Neuronal stem cell (in vitro differentiated cells): ENCODE measurements around the gene TMEM91.

ENCODE experiments used
- DNase-seq: peaks from one replicate; pipeline ENCODE4 v3.0.0-alpha.2; 2013; ENCODE audit warnings: low spot score
- H2AFZ ChIP-seq: one replicate; pipeline ENCODE4 v1.6.1; 2013; ENCODE audit warnings: mild to moderate bottlenecking, low read length, inconsistent platforms
- H2AK5ac ChIP-seq: 2 replicates; pipeline ENCODE4 v1.6.1; 2013; ENCODE audit warnings: low read depth, mild to moderate bottlenecking, inconsistent platforms, low read length, moderate library complexity, mixed read lengths
- H2BK120ac ChIP-seq: 2 replicates; pipeline ENCODE4 v1.6.1; 2013; ENCODE audit warnings: low read depth, mild to moderate bottlenecking, inconsistent platforms, low read length, moderate library complexity, mixed read lengths
- H2BK12ac ChIP-seq: one replicate; pipeline ENCODE4 v1.6.1; 2013; ENCODE audit warnings: low read length, inconsistent platforms
- H2BK15ac ChIP-seq: 2 replicates; pipeline ENCODE4 v1.6.1; 2013; ENCODE audit warnings: mild to moderate bottlenecking, low read length, inconsistent platforms, mixed read lengths
- H2BK5ac ChIP-seq: one replicate; pipeline ENCODE4 v1.6.1; 2013; ENCODE audit warnings: inconsistent platforms, mild to moderate bottlenecking, low read length, moderate library complexity
- H3K14ac ChIP-seq: one replicate; pipeline ENCODE4 v1.6.1; 2013; ENCODE audit warnings: low read length, inconsistent platforms
- H3K18ac ChIP-seq: 2 replicates; pipeline ENCODE4 v1.6.1; 2013; ENCODE audit warnings: low read length, inconsistent platforms
- H3K23ac ChIP-seq: 2 replicates; pipeline ENCODE4 v1.6.1; 2013; ENCODE audit warnings: low read depth, mild to moderate bottlenecking, mixed read lengths, low read length, inconsistent platforms; ENCODE audit not compliant: poor library complexity
- H3K27ac ChIP-seq: replicated peaks from 3 replicates; pipeline ENCODE4 v1.5.1; 2013; ENCODE audit warnings: low read length, inconsistent platforms
- H3K27me3 ChIP-seq, 3 experiments: 2 replicates each; pipeline ENCODE4 v1.6.1; 2013; ENCODE audit warnings: low read length in 3 of 3, mild to moderate bottlenecking in 2 of 3, inconsistent platforms in 1 of 3, low read depth in 1 of 3, mixed read lengths in 1 of 3, moderate library complexity in 1 of 3; ENCODE audit not compliant: control insufficient read depth in 3 of 3, insufficient read depth in 3 of 3
- H3K36me3 ChIP-seq, 2 donors: replicated peaks in 1 of 2; 2 replicates each; pipeline ENCODE4 v1.6.1; 2013; ENCODE audit warnings: low read length in 2 of 2; ENCODE audit not compliant: control insufficient read depth in 2 of 2, insufficient read depth in 2 of 2
- H3K4ac ChIP-seq: 2 replicates; pipeline ENCODE4 v1.6.1; 2013; ENCODE audit warnings: inconsistent platforms, mild to moderate bottlenecking, low read length, moderate library complexity
- H3K4me1 ChIP-seq, 2 donors: 1 replicate in 1 of 2; 2 replicates in 1 of 2; pipeline ENCODE4 v1.6.1; 2013; ENCODE audit warnings: low read length in 2 of 2, low read depth in 1 of 2; ENCODE audit not compliant: control insufficient read depth in 2 of 2, insufficient read depth in 1 of 2
- H3K4me2 ChIP-seq: one replicate; pipeline ENCODE4 v1.6.1; 2013; ENCODE audit warnings: mild to moderate bottlenecking, low read length, inconsistent platforms; ENCODE audit not compliant: insufficient read depth, poor library complexity, severe bottlenecking
- H3K4me3 ChIP-seq, 2 donors: 2 replicates each; pipeline ENCODE4 v1.5.1; 2013; ENCODE audit warnings: low read length in 2 of 2, mild to moderate bottlenecking in 2 of 2, inconsistent platforms in 1 of 2, moderate library complexity in 1 of 2
- H3K79me1 ChIP-seq: one replicate; pipeline ENCODE4 v1.6.1; 2013; ENCODE audit warnings: low read depth, mild to moderate bottlenecking, inconsistent platforms, low read length, moderate library complexity
- H3K9ac ChIP-seq: one replicate; pipeline ENCODE4 v1.6.1; 2013; ENCODE audit warnings: mild to moderate bottlenecking, low read depth, low read length, inconsistent platforms; ENCODE audit not compliant: poor library complexity
- H3K9me3 ChIP-seq, 2 donors: replicated peaks in 1 of 2; 2 replicates each; pipeline versions ENCODE3 to v1.6.1; 2013; ENCODE audit warnings: low read length in 2 of 2, mild to moderate bottlenecking in 2 of 2, inconsistent platforms in 1 of 2, low read depth in 1 of 2, mixed read lengths in 1 of 2, moderate library complexity in 1 of 2; ENCODE audit not compliant: control insufficient read depth in 2 of 2, insufficient read depth in 1 of 2
- H4K8ac ChIP-seq: one replicate; pipeline ENCODE4 v1.6.1; 2013; ENCODE audit warnings: low read depth, mild to moderate bottlenecking, inconsistent platforms, low read length, moderate library complexity
- H4K91ac ChIP-seq: one replicate; pipeline ENCODE4 v1.6.1; 2013; ENCODE audit warnings: low read length, low read depth, mild to moderate bottlenecking, inconsistent platforms; ENCODE audit not compliant: poor library complexity
- WGBS, 2 donors: extraction: QIAGEN DNeasy Blood & Tissue Kit; methylation state at CpG; one replicate each; pipeline ENCODE4 v1.1.7; 2013; ENCODE audit warnings: missing lambda C conversion rate in 2 of 2, mixed read lengths in 1 of 2; ENCODE audit not compliant: insufficient read length in 2 of 2, insufficient replicate concordance in 1 of 2; ENCODE audit errors: extremely low coverage in 2 of 2; 5-methylcytosine and 5-hydroxymethylcytosine counted together

TMEM91 gene

DNA sequence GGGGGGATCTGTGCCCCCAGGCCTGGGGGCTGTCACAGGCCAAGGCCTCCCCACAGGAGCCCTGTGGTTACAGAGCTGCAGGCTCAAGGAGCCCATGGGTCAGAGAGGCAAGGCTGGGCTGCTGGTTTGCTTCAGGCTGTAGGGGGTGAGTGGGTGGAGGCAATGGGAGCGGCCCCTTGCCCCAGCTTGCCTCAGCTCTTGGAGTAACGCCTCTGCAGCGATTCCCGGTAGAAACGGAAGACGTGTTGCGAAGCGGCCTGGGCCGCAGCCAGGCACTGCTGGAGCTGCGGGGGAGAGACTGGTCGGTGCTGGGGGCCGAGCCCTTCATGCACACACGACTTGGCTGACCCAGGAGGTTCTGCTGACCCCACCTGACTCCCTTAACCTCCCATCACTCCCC lies 10.1 kb downstream of the TMEM91 start:
- no CpG with 5 or more reads among the region's 13 CpGs for WGBS, 2 donors
- Histone ChIP-seq H3K4me3 (no peak overlapping the region), H3K23ac (no peak overlapping the region), H4K91ac (no peak overlapping the region), H2BK5ac (no peak overlapping the region), H3K9ac (no peak overlapping the region), H3K36me3 (peaks cover 15 to 62% of the 10 kb centered on the region in 2 donors), H2BK15ac (no peak overlapping the region), H3K4ac (no peak overlapping the region), H3K14ac (no peak overlapping the region), H3K4me1 (no peaks in the 10 kb centered on the region), H3K79me1 (peaks cover 4% of the 10 kb centered on the region), H3K27me3 (no peaks in the 10 kb centered on the region), H2AK5ac (no peak overlapping the region), H3K27ac (no peak overlapping the region), H3K4me2 (no peak overlapping the region), H2BK120ac (no peak overlapping the region), H4K8ac (no peak overlapping the region), H3K9me3 (no peaks in the 10 kb centered on the region), H3K18ac (no peak overlapping the region), H2BK12ac (no peak overlapping the region), H2AFZ (no peak overlapping the region)
- no peak for DNase-seq

DNA sequence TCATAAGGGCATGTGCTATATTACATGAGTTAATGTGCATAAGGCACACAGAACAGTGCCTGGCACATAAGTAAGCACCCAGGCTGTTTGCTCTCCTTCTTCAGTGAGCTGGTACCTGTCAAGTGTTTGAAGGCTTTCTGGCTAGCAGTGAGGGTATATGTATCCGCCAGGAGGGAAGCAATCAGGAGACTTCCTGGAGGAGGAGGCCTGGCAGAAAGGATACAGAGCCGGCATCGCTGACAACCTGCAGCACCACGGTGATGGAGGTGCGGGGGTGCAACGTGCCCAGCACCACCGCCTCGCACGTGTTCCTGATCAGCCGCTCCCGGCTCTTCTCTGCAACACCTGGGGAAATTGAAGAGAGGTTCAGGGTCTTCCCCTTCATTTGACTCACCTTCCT lies 15.3 kb downstream of the TMEM91 start:
- Histone ChIP-seq H4K8ac (peak overlapping the region; percentile 92), H3K9me3 (no peaks in the 10 kb centered on the region), H4K91ac (no peak overlapping the region), H3K4me1 (no peaks in the 10 kb centered on the region), H2BK5ac (no peak overlapping the region), H3K4ac (no peak overlapping the region), H3K4me3 (no peak overlapping the region), H3K9ac (no peak overlapping the region), H3K27ac (no peak overlapping the region), H3K27me3 (no peaks in the 10 kb centered on the region), H3K4me2 (no peak overlapping the region), H2BK15ac (no peak overlapping the region), H3K23ac (no peak overlapping the region), H2BK12ac (no peak overlapping the region), H3K14ac (no peak overlapping the region), H2AFZ (no peak overlapping the region), H2BK120ac (no peak overlapping the region), H3K18ac (no peak overlapping the region), H2AK5ac (no peak overlapping the region), H3K36me3 (peaks cover 16 to 43% of the 10 kb centered on the region in 2 donors), H3K79me1 (peaks cover 4% of the 10 kb centered on the region)
- no peak for DNase-seq
- WGBS, 2 donors, result no CpG with 5 or more reads among the region's 11 CpGs

DNA sequence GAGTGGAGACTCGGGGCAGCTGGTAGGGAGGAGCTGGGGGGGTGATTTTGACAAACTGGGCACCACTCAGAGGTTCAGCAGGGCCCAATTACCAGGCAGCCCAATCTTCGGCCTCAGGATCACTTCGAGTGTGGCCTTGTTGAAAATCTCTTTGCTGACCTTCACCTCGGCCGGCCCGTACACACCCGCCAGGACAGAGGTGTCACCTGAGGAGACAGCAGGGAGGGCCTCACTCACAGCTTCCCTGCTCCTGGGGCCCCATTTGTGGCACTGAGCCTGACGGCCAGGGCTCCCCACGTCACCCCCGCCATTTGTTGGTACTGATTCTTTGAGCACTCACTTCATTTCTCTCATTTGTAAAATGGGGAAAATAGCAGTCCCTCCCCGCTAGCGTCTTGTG lies 16.4 kb downstream of the TMEM91 start:
- H3K27me3 ChIP-seq, result no peaks in the 10 kb centered on the region
- H3K14ac ChIP-seq, result no peak overlapping the region
- peaks cover 16 to 33% of the 10 kb centered on the region in 2 donors for H3K36me3 ChIP-seq
- no peak overlapping the region for H4K91ac ChIP-seq
- peaks cover 4% of the 10 kb centered on the region for H3K79me1 ChIP-seq
- no peak overlapping the region for H2BK5ac ChIP-seq
- H3K23ac ChIP-seq, result no peak overlapping the region
- no peak overlapping the region for H2AK5ac ChIP-seq
- no peak overlapping the region for H3K4me3 ChIP-seq
- H3K9me3 ChIP-seq, result no peaks in the 10 kb centered on the region
- no peak overlapping the region for H3K27ac ChIP-seq
- no CpG with 5 or more reads among the region's 12 CpGs for WGBS, 2 donors
- H3K4me2 ChIP-seq, result no peak overlapping the region
- no peak overlapping the region for H4K8ac ChIP-seq
- no peak overlapping the region for H2BK120ac ChIP-seq
- DNase-seq, result no peak
- H3K4me1 ChIP-seq, result no peaks in the 10 kb centered on the region
- no peak overlapping the region for H3K9ac ChIP-seq
- no peak overlapping the region for H3K4ac ChIP-seq
- no peak overlapping the region for H2BK12ac ChIP-seq
- H2BK15ac ChIP-seq, result no peak overlapping the region
- H2AFZ ChIP-seq, result no peak overlapping the region
- H3K18ac ChIP-seq, result no peak overlapping the region

DNA sequence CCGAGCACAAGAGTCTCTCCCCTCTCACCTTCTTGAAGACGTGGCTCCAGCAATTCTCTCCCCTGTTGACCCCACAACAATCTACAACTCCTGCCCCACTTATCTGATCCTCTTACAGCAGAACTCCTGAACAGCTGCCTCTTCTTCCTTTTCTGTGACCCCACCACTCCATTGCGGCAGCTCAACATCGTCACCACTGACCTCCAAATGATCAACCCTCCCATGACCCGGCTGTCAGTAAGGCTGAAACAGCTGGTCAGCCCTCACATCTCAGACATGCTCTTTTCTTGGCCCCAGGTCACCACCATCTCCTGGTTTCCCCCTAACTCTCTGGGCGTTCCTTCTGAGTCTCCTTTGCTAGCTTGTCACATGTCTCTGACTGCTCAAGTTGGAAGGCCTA lies 19.0 kb downstream of the TMEM91 start:
- Histone ChIP-seq H3K79me1 (peaks cover 4% of the 10 kb centered on the region), H2BK15ac (no peak overlapping the region), H2BK120ac (no peak overlapping the region), H2BK12ac (no peak overlapping the region), H3K27ac (no peak overlapping the region), H3K9ac (no peak overlapping the region), H3K18ac (no peak overlapping the region), H3K4me1 (peaks cover 3 to 5% of the 10 kb centered on the region in 2 donors), H3K4me2 (no peak overlapping the region), H3K36me3 (peaks cover 13 to 18% of the 10 kb centered on the region in 2 donors), H3K4ac (no peak overlapping the region), H3K9me3 (no peaks in the 10 kb centered on the region), H3K27me3 (no peaks in the 10 kb centered on the region), H3K14ac (no peak overlapping the region), H2AK5ac (no peak overlapping the region), H4K91ac (no peak overlapping the region), H2AFZ (no peak overlapping the region), H2BK5ac (no peak overlapping the region), H4K8ac (no peak overlapping the region), H3K23ac (no peak overlapping the region), H3K4me3 (peak overlapping the region; percentile 9 to 29)
- WGBS, 2 donors, result no CpG with 5 or more reads among the region's 6 CpGs
- no peak for DNase-seq
